ENCODE data around the gene TBC1D2. TPM values are rescaled to one million over a fixed set of nuclear protein-coding genes. Genes with fewer than 3 reads are reported as not detected.
"Not testable (repeated sequence)": the region's sequence is repeated elsewhere in the genome, so short reads cannot be mapped to it uniquely, and the experiment has no call there.

The TBC1D2 gene
- total RNA-seq, 1 donor, result 78.6 TPM

GRCh38 chr9:98285446-98285845 lies 30.0 kb upstream of the TBC1D2 start:
- TF ChIP-seq, protein P1, sequence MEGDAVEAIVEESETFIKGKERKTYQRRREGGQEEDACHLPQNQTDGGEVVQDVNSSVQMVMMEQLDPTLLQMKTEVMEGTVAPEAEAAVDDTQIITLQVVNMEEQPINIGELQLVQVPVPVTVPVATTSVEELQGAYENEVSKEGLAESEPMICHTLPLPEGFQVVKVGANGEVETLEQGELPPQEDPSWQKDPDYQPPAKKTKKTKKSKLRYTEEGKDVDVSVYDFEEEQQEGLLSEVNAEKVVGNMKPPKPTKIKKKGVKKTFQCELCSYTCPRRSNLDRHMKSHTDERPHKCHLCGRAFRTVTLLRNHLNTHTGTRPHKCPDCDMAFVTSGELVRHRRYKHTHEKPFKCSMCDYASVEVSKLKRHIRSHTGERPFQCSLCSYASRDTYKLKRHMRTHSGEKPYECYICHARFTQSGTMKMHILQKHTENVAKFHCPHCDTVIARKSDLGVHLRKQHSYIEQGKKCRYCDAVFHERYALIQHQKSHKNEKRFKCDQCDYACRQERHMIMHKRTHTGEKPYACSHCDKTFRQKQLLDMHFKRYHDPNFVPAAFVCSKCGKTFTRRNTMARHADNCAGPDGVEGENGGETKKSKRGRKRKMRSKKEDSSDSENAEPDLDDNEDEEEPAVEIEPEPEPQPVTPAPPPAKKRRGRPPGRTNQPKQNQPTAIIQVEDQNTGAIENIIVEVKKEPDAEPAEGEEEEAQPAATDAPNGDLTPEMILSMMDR (IDR thresholded peaks at IDR 0.05; ENCODE audit: insufficient read depth, low read depth, low read length), result no peak
- DNase-seq (ENCODE audit: low read depth), result no peak
- no peak overlapping the region for H3K4me3 ChIP-seq (ENCODE audit: low read depth, low read length)

- DNase-seq (ENCODE audit: low read depth), result no peak
- no peak overlapping the region for H3K4me3 ChIP-seq (ENCODE audit: low read depth, low read length)
- TF ChIP-seq, protein P1 (IDR thresholded peaks at IDR 0.05; ENCODE audit: insufficient read depth, low read depth, low read length), result no peak
Observed at GRCh38 chr9:98284754-98285153, 29.3 kb upstream of the TBC1D2 start.

DNA sequence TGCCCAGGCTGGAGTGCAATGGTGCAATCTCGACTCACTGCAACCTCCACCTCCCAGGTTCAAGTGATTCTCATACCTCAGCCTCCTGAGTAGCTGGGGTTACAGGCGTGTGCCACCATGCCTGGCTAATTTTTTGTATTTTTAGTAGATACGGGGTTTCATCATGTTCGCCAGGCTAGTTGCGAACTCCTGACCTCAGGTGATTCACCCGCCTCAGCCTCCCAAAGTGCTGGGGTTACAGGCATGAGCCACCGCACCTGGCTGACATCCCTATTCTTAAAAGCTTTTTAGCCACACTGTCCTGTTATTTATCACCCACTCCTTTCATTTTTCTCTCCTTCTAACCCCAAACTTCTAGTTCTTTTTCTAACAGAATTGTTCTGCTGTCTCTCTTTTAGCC lies 27.7 kb upstream of the TBC1D2 start:
- H3K4me3 ChIP-seq (ENCODE audit: low read depth, low read length); DNase-seq (ENCODE audit: low read depth): not testable (repeated sequence)

GRCh38 chr9:98281281-98281680 lies 25.8 kb upstream of the TBC1D2 start:
- no peak for DNase-seq (ENCODE audit: low read depth)
- no peak overlapping the region for H3K4me3 ChIP-seq (ENCODE audit: low read depth, low read length)
- TF ChIP-seq, protein P1 (IDR thresholded peaks at IDR 0.05; ENCODE audit: insufficient read depth, low read depth, low read length), result no peak

- H3K4me3 ChIP-seq (ENCODE audit: low read depth, low read length), result no peak overlapping the region
- DNase-seq (ENCODE audit: low read depth), result no peak
- TF ChIP-seq, protein P1 (IDR thresholded peaks at IDR 0.05; ENCODE audit: insufficient read depth, low read depth, low read length), result no peak
Observed at GRCh38 chr9:98280574-98280973, 25.1 kb upstream of the TBC1D2 start.

GRCh38 chr9:98280162-98280561 lies 24.7 kb upstream of the TBC1D2 start:
- no peak overlapping the region for H3K4me3 ChIP-seq (ENCODE audit: low read depth, low read length)
- no peak for DNase-seq (ENCODE audit: low read depth)
- TF ChIP-seq, protein P1 (IDR thresholded peaks at IDR 0.05; ENCODE audit: insufficient read depth, low read depth, low read length), result no peak

DNA sequence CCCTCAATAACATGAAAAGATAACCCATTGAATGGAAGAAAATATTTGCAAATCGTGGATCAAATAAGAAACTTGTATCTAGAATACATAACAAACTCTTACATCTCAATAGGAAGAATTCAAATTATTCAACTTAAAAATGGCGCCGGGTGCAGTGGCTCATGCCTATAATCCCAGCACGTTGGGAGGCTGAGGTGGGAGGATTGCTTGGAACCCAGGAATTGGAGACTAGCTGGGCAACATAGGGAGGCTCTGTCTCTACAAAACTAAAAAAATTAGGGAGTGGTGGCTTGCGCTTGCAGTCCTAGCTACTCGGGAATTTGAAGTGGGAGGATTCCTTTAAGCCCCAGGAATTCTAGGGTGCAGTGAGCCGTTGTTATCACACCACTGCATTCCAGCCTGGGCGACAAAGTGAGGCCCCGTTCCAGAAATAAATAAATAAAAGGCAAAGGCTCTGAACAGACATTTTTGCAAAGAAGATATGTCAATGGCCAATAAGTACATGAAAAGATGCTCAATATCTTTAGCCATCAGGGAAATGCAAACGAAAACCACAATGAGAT lies 21.5 kb upstream of the TBC1D2 start:
- no peak for DNase-seq (ENCODE audit: low read depth)
- TF ChIP-seq, protein P1 (IDR thresholded peaks at IDR 0.05; ENCODE audit: insufficient read depth, low read depth, low read length), result no peak
- H3K4me3 ChIP-seq (ENCODE audit: low read depth, low read length), result no peak overlapping the region
